OCI-LY3 (cell line): ENCODE results near the gene TMEM256.

Source experiments
- H2AFZ ChIP-seq: fragments of 200-600, 300-600 bp; shearing (Covaris generic); 2 replicates; pipeline ENCODE4 v1.6.0; 2014; ENCODE audit warnings: antibody characterized with exemption, low read depth, low read length
- H3K27ac ChIP-seq: fragments of 200-600, 300-600 bp; sonication (generic); 2 replicates; pipeline ENCODE4 v1.5.1; 2014; ENCODE audit warnings: mild to moderate bottlenecking, low read length, moderate library complexity, mixed read lengths
- H3K27me3 ChIP-seq: fragments of 200-600, 300-600 bp; sonication (generic); 2 replicates; pipeline ENCODE4 v1.6.1; 2014; ENCODE audit warnings: low read depth, low read length, mixed read lengths
- H3K36me3 ChIP-seq: fragments of 200-600, 300-600 bp; sonication (generic); replicated peaks from 2 replicates; pipeline ENCODE3; 2014; ENCODE audit warnings: low read depth, low read length, mixed read lengths
- H3K4me1 ChIP-seq: fragments of 300-600, 200-600 bp; sonication (generic); 2 replicates; pipeline ENCODE4 v1.6.1; 2014; ENCODE audit warnings: low read length, mixed read lengths
- H3K4me2 ChIP-seq: fragments of 200-600, 300-600 bp; sonication (generic); 2 replicates; pipeline ENCODE4 v1.6.1; 2014; ENCODE audit warnings: low read length, mixed read lengths
- H3K4me3 ChIP-seq: fragments of 300-600, 200-600 bp; sonication (generic); 2 replicates; pipeline ENCODE4 v1.5.1; 2014; ENCODE audit warnings: antibody characterized with exemption, mild to moderate bottlenecking, low read length, moderate library complexity
- H3K79me2 ChIP-seq: fragments of 300-600, 200-600 bp; shearing (Covaris generic); 2 replicates; pipeline ENCODE4 v1.6.1; 2014; ENCODE audit warnings: mild to moderate bottlenecking, low read length, mixed read lengths
- H3K9ac ChIP-seq: fragments of 300-600, 200-600 bp; shearing (Covaris generic); 2 replicates; pipeline ENCODE4 v1.6.0; 2014; ENCODE audit warnings: mild to moderate bottlenecking, low read length, moderate library complexity
- H3K9me3 ChIP-seq: fragments of 200-600, 300-600 bp; shearing (Covaris generic); 2 replicates; pipeline ENCODE4 v1.6.1; 2014; ENCODE audit warnings: low read length, mixed read lengths; ENCODE audit not compliant: insufficient read depth
- H4K20me1 ChIP-seq: fragments of 200-600, 300-600 bp; sonication (generic); 2 replicates; pipeline ENCODE4 v1.6.1; 2016; ENCODE audit warnings: low read length, mixed read lengths; ENCODE audit not compliant: insufficient read depth
- EZH2phosphoT487 ChIP-seq: fragments of 200-600 bp; shearing (Covaris generic); IDR thresholded peaks from 2 replicates; pipeline ENCODE4 v1.6.1; 2018; ENCODE audit warnings: antibody characterized with exemption, mixed run types, low read depth
- TF ChIP-seq, protein P1 (sequence below): fragments of 200-600, 300-600 bp; sonication (generic); IDR thresholded peaks from 2 replicates; pipeline ENCODE4 v1.5.1; 2014; ENCODE audit warnings: antibody characterized with exemption, low read length, low read depth

TMEM256 gene

DNA sequence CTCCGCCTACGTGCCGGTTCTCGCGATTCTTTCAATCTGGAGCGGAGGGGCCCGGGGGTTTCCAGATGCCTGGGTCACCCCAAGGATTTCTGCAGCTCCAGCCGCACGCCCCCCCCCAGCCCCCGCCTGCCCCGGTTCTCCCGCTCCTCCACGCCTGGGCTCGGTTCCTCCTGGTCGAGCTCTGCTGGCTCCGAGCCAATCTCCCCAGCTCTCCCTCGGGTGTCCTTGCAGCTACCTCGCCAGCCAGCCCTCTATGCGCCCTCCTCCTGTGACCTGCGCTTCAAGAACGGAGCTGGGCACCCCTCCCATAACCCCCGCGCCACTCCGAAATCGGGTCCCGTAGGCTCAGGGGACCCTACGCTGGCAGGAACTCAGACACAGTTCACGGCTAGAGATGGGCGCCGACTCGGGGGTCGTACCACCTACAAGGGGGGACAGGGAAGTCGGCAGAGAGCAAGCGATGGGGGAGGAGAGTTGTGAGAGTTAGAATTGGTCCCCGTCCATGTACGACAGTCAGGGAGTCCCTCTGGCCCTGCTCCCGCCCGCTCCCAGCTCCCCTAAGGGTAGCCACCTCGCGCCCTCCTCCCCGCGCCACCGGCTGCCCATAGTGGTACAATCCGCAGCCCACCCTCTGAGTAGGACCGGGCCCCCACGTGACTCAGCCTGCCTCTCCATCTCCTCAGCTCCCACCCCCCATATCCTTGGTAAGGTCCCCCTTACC, 36.4 kb upstream of the TMEM256 start:
- no peaks in the 10 kb centered on the region for H3K9me3 ChIP-seq
- no peaks in the 10 kb centered on the region for H3K79me2 ChIP-seq
- no peaks in the 10 kb centered on the region for H4K20me1 ChIP-seq
- H3K27me3 ChIP-seq: 0 out of 2 replicates have a peak, but pooled peaks cover 3% of the 10 kb centered on the region
- H3K9ac ChIP-seq: peak overlapping the region; percentile 35; the same call in 1 of the 2 replicates
- H2AFZ ChIP-seq: no peak overlapping the region
- H3K4me2 ChIP-seq: peak overlapping the region; percentile 60
- H3K27ac ChIP-seq: no peak overlapping the region
- H3K4me1 ChIP-seq: peaks cover 12% of the 10 kb centered on the region
- H3K36me3 ChIP-seq: no peaks in the 10 kb centered on the region
- H3K4me3 ChIP-seq: peak overlapping the region; percentile 74
- TF ChIP-seq, protein P1, sequence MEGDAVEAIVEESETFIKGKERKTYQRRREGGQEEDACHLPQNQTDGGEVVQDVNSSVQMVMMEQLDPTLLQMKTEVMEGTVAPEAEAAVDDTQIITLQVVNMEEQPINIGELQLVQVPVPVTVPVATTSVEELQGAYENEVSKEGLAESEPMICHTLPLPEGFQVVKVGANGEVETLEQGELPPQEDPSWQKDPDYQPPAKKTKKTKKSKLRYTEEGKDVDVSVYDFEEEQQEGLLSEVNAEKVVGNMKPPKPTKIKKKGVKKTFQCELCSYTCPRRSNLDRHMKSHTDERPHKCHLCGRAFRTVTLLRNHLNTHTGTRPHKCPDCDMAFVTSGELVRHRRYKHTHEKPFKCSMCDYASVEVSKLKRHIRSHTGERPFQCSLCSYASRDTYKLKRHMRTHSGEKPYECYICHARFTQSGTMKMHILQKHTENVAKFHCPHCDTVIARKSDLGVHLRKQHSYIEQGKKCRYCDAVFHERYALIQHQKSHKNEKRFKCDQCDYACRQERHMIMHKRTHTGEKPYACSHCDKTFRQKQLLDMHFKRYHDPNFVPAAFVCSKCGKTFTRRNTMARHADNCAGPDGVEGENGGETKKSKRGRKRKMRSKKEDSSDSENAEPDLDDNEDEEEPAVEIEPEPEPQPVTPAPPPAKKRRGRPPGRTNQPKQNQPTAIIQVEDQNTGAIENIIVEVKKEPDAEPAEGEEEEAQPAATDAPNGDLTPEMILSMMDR: no peak
- no peak for TF ChIP-seq EZH2phosphoT487

DNA sequence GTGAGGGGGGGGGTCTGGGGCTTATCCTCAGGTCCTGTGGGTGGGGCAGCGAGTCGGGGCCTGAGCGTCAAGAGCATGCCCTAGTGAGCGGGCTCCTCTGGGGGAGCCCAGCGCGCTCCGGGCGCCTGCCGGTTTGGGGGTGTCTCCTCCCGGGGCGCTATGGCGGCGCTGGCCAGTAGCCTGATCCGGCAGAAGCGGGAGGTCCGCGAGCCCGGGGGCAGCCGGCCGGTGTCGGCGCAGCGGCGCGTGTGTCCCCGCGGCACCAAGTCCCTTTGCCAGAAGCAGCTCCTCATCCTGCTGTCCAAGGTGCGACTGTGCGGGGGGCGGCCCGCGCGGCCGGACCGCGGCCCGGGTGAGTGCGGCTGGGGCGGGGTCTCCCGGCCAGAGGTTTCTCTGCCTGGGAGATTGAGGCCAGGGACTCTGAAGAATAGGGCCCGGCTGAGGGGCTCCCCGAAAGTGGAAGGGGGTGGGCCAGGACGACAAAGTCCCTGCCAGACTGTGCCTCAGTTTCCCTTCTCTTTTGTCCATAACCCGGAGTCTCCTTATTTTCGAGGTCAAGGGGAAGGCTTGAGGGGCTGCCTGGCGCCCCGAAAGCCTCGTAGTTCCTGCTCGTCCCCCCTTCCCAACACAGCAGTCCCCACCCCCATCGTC, 35.7 kb upstream of the TMEM256 start, which contains the start of gene FGF11:
TSS of gene FGF11 (plus strand) at position 51 of the 651 bp plus-strand sequence. CDS start at position 160, 109 bp downstream.
- H3K9me3 ChIP-seq: no peaks in the 10 kb centered on the region
- no peak within 1 kb of the TSS for H3K27ac ChIP-seq
- H3K4me1 ChIP-seq: peaks cover 12% of the 10 kb centered on the region
- H3K4me3 ChIP-seq: peak within 1 kb of the TSS; percentile 74
- H3K36me3 ChIP-seq: no peaks in the 10 kb centered on the region
- 0 out of 2 replicates have a peak, but pooled peaks cover 3% of the 10 kb centered on the region for H3K27me3 ChIP-seq
- peak within 1 kb of the TSS; percentile 60 for H3K4me2 ChIP-seq
- peak within 1 kb of the TSS; percentile 35; the same call in 1 of the 2 replicates for H3K9ac ChIP-seq
- no peak for TF ChIP-seq EZH2phosphoT487
- TF ChIP-seq, protein P1: no peak
- no peak within 1 kb of the TSS for H2AFZ ChIP-seq
- H3K79me2 ChIP-seq: no peaks in the 10 kb centered on the region
- H4K20me1 ChIP-seq: no peaks in the 10 kb centered on the region

DNA sequence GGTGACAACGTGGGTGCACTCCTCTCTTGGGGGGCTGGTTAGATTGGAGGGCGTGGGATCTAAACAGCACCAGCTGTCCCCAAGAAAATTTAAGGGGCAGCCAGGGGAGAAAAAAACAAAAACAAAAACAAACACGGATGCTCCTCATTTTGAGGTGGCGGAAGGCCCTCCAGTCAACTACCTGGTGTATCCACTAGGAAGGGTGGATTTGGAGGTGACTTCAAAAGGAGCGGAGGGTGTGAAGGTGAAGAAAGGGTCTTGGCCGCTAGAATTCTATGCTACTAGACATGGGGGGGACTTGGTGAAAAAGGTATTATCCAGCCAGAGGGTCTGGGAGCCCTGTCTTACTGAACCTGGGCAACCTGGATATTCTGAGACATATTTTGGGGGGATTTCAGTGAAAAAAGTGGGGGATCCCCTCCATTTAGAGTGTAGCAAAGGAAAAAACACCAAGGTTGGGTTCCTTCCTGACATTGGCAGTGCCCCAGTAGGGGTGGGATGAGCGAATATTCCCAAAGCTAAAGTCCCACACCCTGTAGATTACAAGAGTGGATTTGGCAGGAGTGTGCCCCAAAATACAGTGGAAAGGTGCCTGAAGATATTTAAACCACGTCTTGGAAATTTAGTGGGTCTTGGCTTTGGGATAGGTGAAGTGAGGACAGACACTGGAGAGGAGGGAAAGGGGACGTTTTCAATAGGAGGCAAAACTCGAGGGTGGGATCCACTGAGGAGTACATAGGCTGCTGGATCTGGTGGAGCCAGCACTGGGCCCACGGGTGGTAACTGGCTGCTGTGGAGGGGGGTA, 35.0 kb upstream of the TMEM256 start:
- no peak overlapping the region for H3K4me2 ChIP-seq
- H3K27ac ChIP-seq: no peak overlapping the region
- H3K36me3 ChIP-seq: no peaks in the 10 kb centered on the region
- H3K9ac ChIP-seq: no peak overlapping the region
- no peak for TF ChIP-seq EZH2phosphoT487
- TF ChIP-seq, protein P1: no peak
- no peaks in the 10 kb centered on the region for H4K20me1 ChIP-seq
- H3K4me3 ChIP-seq: no peak overlapping the region
- H3K4me1 ChIP-seq: peaks cover 12% of the 10 kb centered on the region
- H3K9me3 ChIP-seq: no peaks in the 10 kb centered on the region
- no peaks in the 10 kb centered on the region for H3K79me2 ChIP-seq
- H2AFZ ChIP-seq: no peak overlapping the region
- H3K27me3 ChIP-seq: 0 out of 2 replicates have a peak, but pooled peaks cover 3% of the 10 kb centered on the region
